H1 (cell line): ENCODE data around the gene UBR1. TPM values are rescaled to one million over a fixed set of nuclear protein-coding genes. Genes with fewer than 3 reads are reported as not detected.

Source experiments
- CTCF ChIA-PET: fragments of 300-600 bp; sonication (Branson Sonifier 250); formaldehyde crosslinking; loops from one replicate; lab custom pipeline; 2021; ENCODE audit not compliant: partially characterized antibody; lab: Charles Lee
- POLR2A ChIA-PET: fragments of 300-600 bp; sonication (Branson Sonifier 250); formaldehyde crosslinking; loops from one replicate; lab custom pipeline; 2021; ENCODE audit warnings: inconsistent platforms; ENCODE audit not compliant: partially characterized antibody; lab: Charles Lee
- DNase-seq, 2 experiments: peaks; one replicate each; pipeline versions ENCODE4 v3.0.0 to v3.0.0-alpha.2; 2010 to 2022; ENCODE audit warnings: low spot score in 2 of 2, low read depth in 1 of 2, mixed read lengths in 1 of 2
- FAIRE-seq: peaks from 2 replicates; lab custom pipeline; 2011; peaks lifted over from hg19 to GRCh38; lab: Jason Lieb, UNC
- H2AFZ ChIP-seq: 2 replicates; pipeline ENCODE4 v1.8.1; 2012; ENCODE audit warnings: low read length, inconsistent platforms
- H2AK5ac ChIP-seq: 2 replicates; pipeline ENCODE4 v1.6.1; 2013; ENCODE audit warnings: low read depth, low read length
- H2BK120ac ChIP-seq: replicated peaks from 2 replicates; pipeline ENCODE3; 2013; ENCODE audit warnings: low read depth, low read length, inconsistent platforms
- H2BK12ac ChIP-seq: 2 replicates; pipeline ENCODE4 v1.6.1; 2013; ENCODE audit warnings: low read depth, low read length
- H2BK15ac ChIP-seq: 2 replicates; pipeline ENCODE4 v1.6.1; 2013; ENCODE audit warnings: low read length
- H2BK20ac ChIP-seq: 2 replicates; pipeline ENCODE4 v1.6.1; 2013; ENCODE audit warnings: low read length
- H2BK5ac ChIP-seq: 2 replicates; pipeline ENCODE4 v1.6.1; 2013; ENCODE audit warnings: low read depth, low read length
- H3K14ac ChIP-seq: 2 replicates; pipeline ENCODE4 v1.6.1; 2013; ENCODE audit warnings: inconsistent platforms; ENCODE audit not compliant: insufficient read length
- H3K18ac ChIP-seq: 2 replicates; pipeline ENCODE4 v1.6.1; 2013; ENCODE audit warnings: low read length; ENCODE audit errors: extremely low read depth
- H3K23ac ChIP-seq: 2 replicates; pipeline ENCODE4 v1.6.1; 2013; ENCODE audit warnings: inconsistent platforms; ENCODE audit not compliant: insufficient read length
- H3K23me2 ChIP-seq: 2 replicates; pipeline ENCODE4 v1.6.1; 2013; ENCODE audit warnings: low read depth, low read length
- H3K27ac ChIP-seq: 2 replicates; pipeline ENCODE4 v1.6.1; 2011; ENCODE audit warnings: low read depth, low read length, inconsistent platforms
- H3K27me3 ChIP-seq, 4 experiments: replicated peaks in 1 of 4; 1 replicate in 1 of 4; 2 replicates in 3 of 4; pipeline versions ENCODE4 v1.6.1 to v1.8.1; 2011 to 2013; ENCODE audit warnings: low read length in 3 of 4, mild to moderate bottlenecking in 3 of 4, inconsistent platforms in 2 of 4, mixed read lengths in 2 of 4, moderate library complexity in 1 of 4; ENCODE audit not compliant: control insufficient read depth in 3 of 4, insufficient read depth in 3 of 4; ENCODE audit errors: extremely low read depth in 1 of 4
- H3K36me3 ChIP-seq, 4 experiments: 2 replicates each; pipeline versions ENCODE4 v1.6.1 to v1.8.1; 2011 to 2013; ENCODE audit warnings: mild to moderate bottlenecking in 4 of 4, low read length in 3 of 4, moderate library complexity in 2 of 4, control low read depth in 1 of 4, inconsistent platforms in 1 of 4; ENCODE audit not compliant: insufficient read depth in 4 of 4, control insufficient read depth in 2 of 4
- H3K4ac ChIP-seq: replicated peaks from 2 replicates; pipeline ENCODE3; 2013; ENCODE audit warnings: low read length, low read depth, mixed read lengths, inconsistent platforms; ENCODE audit not compliant: insufficient read length
- H3K4me1 ChIP-seq, 4 experiments: replicated peaks in 1 of 4; 1 replicate in 1 of 4; 2 replicates in 3 of 4; pipeline versions ENCODE4 v1.6.1 to v1.8.1; 2011 to 2013; ENCODE audit warnings: low read length in 3 of 4, inconsistent platforms in 2 of 4, mixed read lengths in 1 of 4; ENCODE audit not compliant: insufficient read depth in 4 of 4, control insufficient read depth in 3 of 4
- H3K4me2 ChIP-seq, 2 experiments: 2 replicates each; pipeline versions ENCODE4 v1.6.1 to v1.8.1; 2011 to 2013; ENCODE audit warnings: low read depth in 2 of 2, low read length in 2 of 2, control low read depth in 1 of 2, inconsistent platforms in 1 of 2, mild to moderate bottlenecking in 1 of 2; ENCODE audit not compliant: insufficient read depth in 1 of 2
- H3K4me3 ChIP-seq, 4 experiments: fragments of 200-600, 300-600 bp in 1 of 4; sonication (generic), shearing (Covaris generic), sonication (Bioruptor Twin) in 1 of 4; 2 replicates each; pipeline versions ENCODE4 v1.5.1 to v1.8.1; 2011 to 2016; ENCODE audit warnings: low read length in 4 of 4, low read depth in 3 of 4, control low read depth in 2 of 4, inconsistent platforms in 2 of 4, mild to moderate bottlenecking in 2 of 4, mixed read lengths in 1 of 4, moderate library complexity in 1 of 4; ENCODE audit not compliant: insufficient read depth in 2 of 4; ENCODE audit errors: extremely low read depth in 1 of 4
- H3K56ac ChIP-seq: replicated peaks from 2 replicates; pipeline ENCODE3; 2013; ENCODE audit warnings: low read depth, mild to moderate bottlenecking, mixed read lengths, low read length, inconsistent platforms; ENCODE audit not compliant: insufficient read length
- H3K79me1 ChIP-seq: 2 replicates; pipeline ENCODE4 v1.6.1; 2013; ENCODE audit warnings: low read depth, low read length, control low read depth
- H3K79me2 ChIP-seq, 2 experiments: 2 replicates each; pipeline versions ENCODE4 v1.6.1 to v1.8.1; 2012 to 2013; ENCODE audit warnings: low read length in 2 of 2, mild to moderate bottlenecking in 2 of 2, inconsistent platforms in 1 of 2; ENCODE audit not compliant: insufficient read depth in 2 of 2, control insufficient read depth in 1 of 2
- H3K9ac ChIP-seq, 4 experiments: replicated peaks in 1 of 4; 1 replicate in 1 of 4; 2 replicates in 3 of 4; pipeline versions ENCODE4 v1.6.1 to v1.8.1; 2011 to 2013; ENCODE audit warnings: low read depth in 3 of 4, low read length in 3 of 4, control low read depth in 2 of 4, mild to moderate bottlenecking in 2 of 4, moderate library complexity in 2 of 4, inconsistent platforms in 1 of 4; ENCODE audit errors: extremely low read depth in 1 of 4
- H3K9me3 ChIP-seq, 2 experiments: 2 replicates each; pipeline versions ENCODE4 v1.6.1 to v1.8.1; 2012 to 2013; ENCODE audit warnings: mild to moderate bottlenecking in 2 of 2, moderate library complexity in 2 of 2, control low read depth in 1 of 2, inconsistent platforms in 1 of 2, low read depth in 1 of 2, low read length in 1 of 2, mixed read lengths in 1 of 2; ENCODE audit not compliant: insufficient read depth in 2 of 2
- H4K20me1 ChIP-seq, 2 experiments: replicated peaks in 1 of 2; 2 replicates each; pipeline versions ENCODE3 to v1.8.1; 2011 to 2013; ENCODE audit warnings: inconsistent platforms in 2 of 2, low read length in 2 of 2, mild to moderate bottlenecking in 1 of 2; ENCODE audit not compliant: insufficient read depth in 2 of 2, control insufficient read depth in 1 of 2
- H4K5ac ChIP-seq: 2 replicates; pipeline ENCODE4 v1.6.1; 2013; ENCODE audit warnings: low read length, low read depth, mixed read lengths, inconsistent platforms; ENCODE audit not compliant: insufficient read length
- H4K8ac ChIP-seq: 2 replicates; pipeline ENCODE4 v1.8.0; 2013; ENCODE audit warnings: mild to moderate bottlenecking, moderate library complexity, low read length, inconsistent platforms; ENCODE audit not compliant: insufficient read depth; ENCODE audit errors: extremely low read depth
- H4K91ac ChIP-seq: replicated peaks from 2 replicates; pipeline ENCODE3; 2013; ENCODE audit warnings: low read length, mixed read lengths, inconsistent platforms; ENCODE audit not compliant: insufficient read length
- BACH1 ChIP-seq: IDR thresholded peaks from 2 replicates; pipeline ENCODE4 v1.6.1; 2012; ENCODE audit warnings: low read length, improper control_type of control experiment
- BRCA1 ChIP-seq: IDR thresholded peaks from 2 replicates; pipeline ENCODE4 v1.6.1; 2012; ENCODE audit warnings: low read depth, low read length, improper control_type of control experiment
- CBX8 ChIP-seq: fragments of 300-800, 300-1000 bp; sonication (generic); IDR thresholded peaks from 2 replicates; pipeline ENCODE4 v1.7.1; 2016; ENCODE audit warnings: low read depth, low read length, borderline replicate concordance
- CREB1 ChIP-seq: IDR thresholded peaks from 2 replicates; pipeline ENCODE4 v1.6.1; 2012; ENCODE audit warnings: inconsistent platforms
- EGR1 ChIP-seq: IDR thresholded peaks from 2 replicates; pipeline ENCODE4 v1.6.1; 2011; ENCODE audit warnings: low read depth, low read length, borderline replicate concordance
- EZH2 ChIP-seq: fragments of 200-600 bp; sonication (generic); IDR thresholded peaks from 2 replicates; pipeline ENCODE4 v1.7.1; 2012; ENCODE audit warnings: low read depth, mild to moderate bottlenecking, moderate library complexity, low read length, inconsistent platforms; ENCODE audit not compliant: severe bottlenecking
- GTF2F1 ChIP-seq: IDR thresholded peaks from 2 replicates; pipeline ENCODE4 v1.6.1; 2012; ENCODE audit warnings: low read depth, low read length, improper control_type of control experiment, borderline replicate concordance
- HDAC2 ChIP-seq, 2 experiments: fragments of 300-600 bp in 1 of 2; sonication (generic) in 1 of 2; IDR thresholded peaks; 2 replicates each; pipeline ENCODE4 v1.6.1; 2011 to 2012; ENCODE audit warnings: low read depth in 2 of 2, low read length in 2 of 2, mild to moderate bottlenecking in 2 of 2, moderate library complexity in 2 of 2, borderline replicate concordance in 1 of 2, inconsistent platforms in 1 of 2
- HDAC6 ChIP-seq: IDR thresholded peaks from one replicate; pipeline ENCODE4 v1.7.1; 2012; ENCODE audit warnings: low read depth, mild to moderate bottlenecking, inconsistent platforms, low read length, moderate library complexity
- KDM5A ChIP-seq: fragments of 200-600 bp; IDR thresholded peaks from 2 replicates; pipeline ENCODE4 v1.7.1; 2012; ENCODE audit warnings: mild to moderate bottlenecking, low read length, inconsistent platforms, mixed read lengths
- MAFK ChIP-seq: IDR thresholded peaks from 2 replicates; pipeline ENCODE4 v1.6.1; 2012; ENCODE audit warnings: low read depth, mild to moderate bottlenecking, improper control_type of control experiment, low read length
- PHF8 ChIP-seq: fragments of 200-600 bp; sonication (generic); conservative IDR thresholded peaks from 2 replicates; pipeline ENCODE4 v1.7.1; 2012; ENCODE audit warnings: low read depth, mild to moderate bottlenecking, inconsistent platforms, low read length, moderate library complexity
- POLR2A ChIP-seq, 2 experiments: IDR thresholded peaks; 1 replicate in 1 of 2; 2 replicates in 1 of 2; pipeline ENCODE4 v1.6.1; 2011; ENCODE audit warnings: low read depth in 2 of 2, low read length in 2 of 2, mild to moderate bottlenecking in 2 of 2; ENCODE audit errors: control extremely low read depth in 1 of 2
- POU5F1 ChIP-seq: IDR thresholded peaks from 2 replicates; pipeline ENCODE4 v1.6.1; 2011; ENCODE audit warnings: low read depth, mild to moderate bottlenecking, low read length, moderate library complexity
- SP2 ChIP-seq: IDR thresholded peaks from 2 replicates; pipeline ENCODE4 v1.6.1; 2012; ENCODE audit warnings: mild to moderate bottlenecking, low read length, inconsistent platforms
- SP4 ChIP-seq: IDR thresholded peaks from 2 replicates; pipeline ENCODE4 v1.6.1; 2012; ENCODE audit warnings: low read length, inconsistent platforms
- SRF ChIP-seq: IDR thresholded peaks from 2 replicates; pipeline ENCODE4 v1.6.1; 2011; ENCODE audit warnings: mild to moderate bottlenecking, low read depth, low read length, moderate library complexity
- WGBS, 2 experiments: shearing (Covaris generic) in 1 of 2; methylation state at CpG; one replicate each; pipeline versions ENCODE4 v1.1.6 to v1.1.7; 2013 to 2015; ENCODE audit warnings: low lambda C conversion rate in 2 of 2, mixed read lengths in 2 of 2, inconsistent platforms in 1 of 2, low coverage in 1 of 2, missing lambda C conversion rate in 1 of 2; ENCODE audit not compliant: insufficient replicate concordance in 2 of 2, insufficient coverage in 1 of 2, insufficient read length in 1 of 2; ENCODE audit errors: extremely low coverage in 1 of 2, missing lambda C conversion rate in 1 of 2; 5-methylcytosine and 5-hydroxymethylcytosine counted together
- polyA plus RNA-seq, 7 experiments: library from polyadenylated mRNA; depleted of rRNA in 3 of 7; stranded (reverse) in 5 of 7; unstranded in 2 of 7; fragments of >200 nt in 5 of 7; fragments of 200-250 nt in 2 of 7; gene quantifications; 1 replicate in 5 of 7; 2 replicates in 1 of 7; 4 replicates in 1 of 7; pipeline versions ENCODE4 v1.2.1 to v1.2.3, GENCODE V29; 2011 to 2013; ENCODE audit warnings: missing spikeins in 2 of 7, mixed read lengths in 2 of 7
- total RNA-seq: library from RNA; stranded (reverse); fragmentation: NEBNext Ultra II Directional; extraction: Animal tissue kit (Norgen Biotek cat#: 25700); gene quantifications from 2 replicates; pipeline ENCODE4 v1.2.1, GENCODE V29; 2021

UBR1 gene
- total and polyA plus RNA-seq, 2 of the 8 experiments (the other 6 are each of a cell fraction or from before 2014, with no cell fraction given), result 3.7 to 18.7 TPM

- Histone ChIP-seq H2AFZ (no peak overlapping the region), H3K79me2 (peaks cover 0 to under 1% of the 10 kb centered on the region in 2 experiments; a peak in 1 of 4 replicates), H3K4me2 (no peak overlapping the region), H3K4me3 (no peak overlapping the region), H3K4ac (no peak overlapping the region), H2AK5ac (no peak overlapping the region), H4K91ac (no peak overlapping the region), H2BK5ac (no peak overlapping the region), H3K23ac (no peak overlapping the region), H3K23me2 (no peaks in the 10 kb centered on the region), H4K5ac (no peak overlapping the region), H3K27me3 (no peaks in the 10 kb centered on the region), H3K79me1 (no peaks in the 10 kb centered on the region), H3K9ac (no peak overlapping the region), H2BK20ac (no peak overlapping the region), H2BK120ac (no peak overlapping the region), H3K9me3 (no peaks in the 10 kb centered on the region), H2BK12ac (no peak overlapping the region), H3K27ac (no peak overlapping the region), H3K18ac (no peak overlapping the region), H2BK15ac (no peak overlapping the region), H3K14ac (no peak overlapping the region), H4K20me1 (no peaks in the 10 kb centered on the region), H4K8ac (no peak overlapping the region), H3K36me3 (peaks cover 0 to 21% (median 11%) of the 10 kb centered on the region in 4 experiments; a peak in 5 of 8 replicates), H3K56ac (no peak overlapping the region), H3K4me1 (no peaks in the 10 kb centered on the region)
- FAIRE-seq (no peak), DNase-seq (no peak)
- CTCF ChIA-PET, result no interaction called here
- POLR2A ChIA-PET, result no interaction called here
- 97% methylated on average over 6 of the region's 7 CpGs; no CpG with 5 or more reads in 1 of the 2 experiments for WGBS, 2 experiments
- TF ChIP-seq MAFK (no peak), GTF2F1 (no peak), EZH2 (no peak), SP4 (no peak), CBX8 (no peak), SRF (no peak), HDAC6 (no peak), EGR1 (no peak), BACH1 (no peak), HDAC2 (IDR thresholded peaks at IDR 0.05; ENCODE audit: borderline replicate concordance in 1 of 2, low read depth in 2 of 2, low read length in 2 of 2) (no peak), POLR2A (IDR thresholded peaks at IDR 0.05; ENCODE audit: control extremely low read depth in 1 of 2, low read depth in 2 of 2, low read length in 2 of 2) (no peak), BRCA1 (no peak), CREB1 (no peak), POU5F1 (no peak), PHF8 (no peak), KDM5A (no peak), SP2 (no peak)
Observed at GRCh38 chr15:43081283-43081682, 24.6 kb downstream of the UBR1 start.
